HEK293 (cell line): Measurements from ENCODE around the gene RPP25L.
A peak's percentile ranks its signal among the peaks of the same experiment; 100 is the strongest.

Experiments
- CTCF ChIA-PET: fragments of 350-600 bp; formaldehyde crosslinking; extraction: SDS; loops from one replicate; lab custom pipeline; 2021; ENCODE audit warnings: antibody characterized with exemption; lab: Yijun Ruan, JAX
- POLR2A ChIA-PET: fragments of 300-600 bp; formaldehyde crosslinking; extraction: SDS; loops from one replicate; lab custom pipeline; 2020; ENCODE audit warnings: antibody characterized with exemption, inconsistent platforms; lab: Yijun Ruan, JAX
- H3K27ac ChIP-seq: fragments of 200-500 bp; sonication (Bioruptor generic); 2 replicates; pipeline ENCODE4 v1.5.1; 2014; ENCODE audit warnings: low read depth, low read length, control low read depth, inconsistent platforms; ENCODE audit errors: extremely low read depth
- H3K36me3 ChIP-seq, 2 experiments: fragments of 200-500 bp in 1 of 2; sonication (Bioruptor generic) in 1 of 2; 1 replicate in 1 of 2; 2 replicates in 1 of 2; pipeline ENCODE4 v1.5.1; 2014 to 2017; ENCODE audit warnings: inconsistent platforms in 2 of 2, low read length in 2 of 2; ENCODE audit not compliant: control insufficient read depth in 2 of 2, insufficient read depth in 1 of 2
- H3K4me1 ChIP-seq: fragments of 200-500 bp; sonication (Bioruptor generic); 2 replicates; pipeline ENCODE4 v1.5.1; 2014; ENCODE audit warnings: mild to moderate bottlenecking, low read length, inconsistent platforms; ENCODE audit not compliant: control insufficient read depth, insufficient read depth
- H3K4me3 ChIP-seq: 2 replicates; pipeline ENCODE4 v1.5.1; 2011; ENCODE audit warnings: low read depth, mild to moderate bottlenecking, control low read depth, low read length, moderate library complexity
- H3K9me3 ChIP-seq: fragments of 200-500 bp; sonication (Bioruptor generic); 2 replicates; pipeline ENCODE4 v1.5.1; 2014; ENCODE audit warnings: low read depth, low read length, inconsistent platforms; ENCODE audit not compliant: control insufficient read depth, insufficient read depth
- GLI2 ChIP-seq: fragments of 450-650 bp; formaldehyde crosslinking; IDR thresholded peaks from 2 replicates; pipeline ENCODE4; 2017; ENCODE audit warnings: missing biosample characterization, missing genetic modification characterization, low read depth, borderline replicate concordance
- KLF16 ChIP-seq: fragments of 450-650 bp; formaldehyde crosslinking; IDR thresholded peaks from 2 replicates; pipeline ENCODE4 v1.5.1; 2017; ENCODE audit warnings: missing biosample characterization, missing genetic modification characterization
- YY1 ChIP-seq: fragments of 450-650 bp; formaldehyde crosslinking; IDR thresholded peaks from 2 replicates; pipeline ENCODE4 v1.5.1; 2018; ENCODE audit warnings: missing biosample characterization, missing genetic modification characterization
- ZBTB1 ChIP-seq: fragments of 450-650 bp; formaldehyde crosslinking; IDR thresholded peaks from 2 replicates; pipeline ENCODE4 v1.5.1; 2016; ENCODE audit warnings: missing biosample characterization, missing genetic modification characterization
- ZBTB48 ChIP-seq: fragments of 450-650 bp; formaldehyde crosslinking; IDR thresholded peaks from 2 replicates; pipeline ENCODE4 v1.5.1; 2016; ENCODE audit warnings: missing biosample characterization, missing genetic modification characterization
- ZNF175 ChIP-seq: fragments of 450-650 bp; formaldehyde crosslinking; IDR thresholded peaks from 2 replicates; pipeline ENCODE4 v1.5.1; 2016; ENCODE audit warnings: missing biosample characterization, missing genetic modification characterization
- ZNF214 ChIP-seq: fragments of 450-650 bp; formaldehyde crosslinking; IDR thresholded peaks from 2 replicates; pipeline ENCODE4 v1.5.1; 2017; ENCODE audit warnings: missing biosample characterization, mild to moderate bottlenecking, missing genetic modification characterization, borderline replicate concordance
- ZNF239 ChIP-seq: fragments of 450-650 bp; formaldehyde crosslinking; IDR thresholded peaks from 2 replicates; pipeline ENCODE4 v1.5.1; 2016; ENCODE audit warnings: missing biosample characterization, missing genetic modification characterization
- ZNF366 ChIP-seq: fragments of 450-650 bp; formaldehyde crosslinking; conservative IDR thresholded peaks from 2 replicates; pipeline ENCODE4 v1.5.1; 2016; ENCODE audit warnings: missing biosample characterization, missing genetic modification characterization
- ZNF510 ChIP-seq: fragments of 450-650 bp; formaldehyde crosslinking; IDR thresholded peaks from 2 replicates; pipeline ENCODE4 v1.5.1; 2018; ENCODE audit warnings: mild to moderate bottlenecking, missing genetic modification characterization, missing biosample characterization; ENCODE audit not compliant: insufficient replicate concordance
- ZNF514 ChIP-seq: fragments of 450-650 bp; formaldehyde crosslinking; IDR thresholded peaks from 2 replicates; pipeline ENCODE4 v1.5.1; 2016; ENCODE audit warnings: missing biosample characterization, missing genetic modification characterization
- ZNF624 ChIP-seq: fragments of 450-650 bp; formaldehyde crosslinking; IDR thresholded peaks from 2 replicates; pipeline ENCODE4 v1.5.1; 2017; ENCODE audit warnings: missing biosample characterization, missing genetic modification characterization
- ZNF626 ChIP-seq: fragments of 450-650 bp; sonication (Bioruptor Pico); formaldehyde crosslinking; IDR thresholded peaks from 2 replicates; pipeline ENCODE4 v1.5.1; 2018; ENCODE audit warnings: missing biosample characterization, missing genetic modification characterization, inconsistent platforms
- ZNF654 ChIP-seq: fragments of 450-650 bp; formaldehyde crosslinking; IDR thresholded peaks from 2 replicates; pipeline ENCODE4 v1.5.1; 2016; ENCODE audit warnings: low read depth, missing biosample characterization, missing genetic modification characterization
- ZNF768 ChIP-seq: fragments of 450-650 bp; formaldehyde crosslinking; IDR thresholded peaks from 2 replicates; pipeline ENCODE4 v1.5.1; 2018; ENCODE audit warnings: missing biosample characterization, mild to moderate bottlenecking, missing genetic modification characterization
- ZNF777 ChIP-seq: fragments of 450-650 bp; formaldehyde crosslinking; IDR thresholded peaks from 2 replicates; pipeline ENCODE4 v1.5.1; 2017; ENCODE audit warnings: missing biosample characterization, missing genetic modification characterization, borderline replicate concordance
- TF ChIP-seq, protein P1 (sequence below): fragments of 450-650 bp; formaldehyde crosslinking; IDR thresholded peaks from 2 replicates; pipeline ENCODE4 v1.5.1; 2016; ENCODE audit warnings: missing biosample characterization, missing genetic modification characterization
- TF ChIP-seq, protein P2 (sequence below): IDR thresholded peaks from 2 replicates; pipeline ENCODE4 v1.6.1; 2011; ENCODE audit warnings: mild to moderate bottlenecking, low read depth, low read length, borderline replicate concordance

RPP25L gene

DNA sequence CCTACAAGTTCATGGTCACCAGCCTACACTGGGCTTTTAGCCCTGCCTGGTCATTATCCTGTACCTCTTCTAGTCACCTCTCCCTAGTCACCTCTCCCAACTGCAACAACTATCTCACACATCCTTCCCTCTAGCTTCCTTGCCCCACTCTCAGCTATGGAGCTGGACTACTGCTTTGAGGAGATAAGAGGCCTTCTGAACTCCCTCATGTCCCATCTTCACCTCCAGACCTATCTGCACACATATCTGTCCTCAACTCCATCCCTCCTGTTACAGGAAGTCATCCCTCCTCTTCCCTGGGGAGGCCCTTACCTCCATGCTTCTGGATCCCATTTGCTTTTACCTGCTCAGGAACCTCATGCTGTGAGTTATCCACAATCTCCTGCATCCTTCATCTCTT lies 5.7 kb downstream of the RPP25L start:
- no peak for TF ChIP-seq ZNF214
- TF ChIP-seq ZNF777: no peak
- TF ChIP-seq ZNF514 (tag by site-specific recombination): no peak
- TF ChIP-seq, protein P1, sequence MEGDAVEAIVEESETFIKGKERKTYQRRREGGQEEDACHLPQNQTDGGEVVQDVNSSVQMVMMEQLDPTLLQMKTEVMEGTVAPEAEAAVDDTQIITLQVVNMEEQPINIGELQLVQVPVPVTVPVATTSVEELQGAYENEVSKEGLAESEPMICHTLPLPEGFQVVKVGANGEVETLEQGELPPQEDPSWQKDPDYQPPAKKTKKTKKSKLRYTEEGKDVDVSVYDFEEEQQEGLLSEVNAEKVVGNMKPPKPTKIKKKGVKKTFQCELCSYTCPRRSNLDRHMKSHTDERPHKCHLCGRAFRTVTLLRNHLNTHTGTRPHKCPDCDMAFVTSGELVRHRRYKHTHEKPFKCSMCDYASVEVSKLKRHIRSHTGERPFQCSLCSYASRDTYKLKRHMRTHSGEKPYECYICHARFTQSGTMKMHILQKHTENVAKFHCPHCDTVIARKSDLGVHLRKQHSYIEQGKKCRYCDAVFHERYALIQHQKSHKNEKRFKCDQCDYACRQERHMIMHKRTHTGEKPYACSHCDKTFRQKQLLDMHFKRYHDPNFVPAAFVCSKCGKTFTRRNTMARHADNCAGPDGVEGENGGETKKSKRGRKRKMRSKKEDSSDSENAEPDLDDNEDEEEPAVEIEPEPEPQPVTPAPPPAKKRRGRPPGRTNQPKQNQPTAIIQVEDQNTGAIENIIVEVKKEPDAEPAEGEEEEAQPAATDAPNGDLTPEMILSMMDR (tag by site-specific recombination): no peak
- TF ChIP-seq ZNF626 (tag by site-specific recombination): no peak
- TF ChIP-seq GLI2 (tag by site-specific recombination): no peak
- TF ChIP-seq ZNF366 (tag by site-specific recombination): no peak
- TF ChIP-seq ZNF624 (tag by site-specific recombination): no peak
- TF ChIP-seq, protein P2, sequence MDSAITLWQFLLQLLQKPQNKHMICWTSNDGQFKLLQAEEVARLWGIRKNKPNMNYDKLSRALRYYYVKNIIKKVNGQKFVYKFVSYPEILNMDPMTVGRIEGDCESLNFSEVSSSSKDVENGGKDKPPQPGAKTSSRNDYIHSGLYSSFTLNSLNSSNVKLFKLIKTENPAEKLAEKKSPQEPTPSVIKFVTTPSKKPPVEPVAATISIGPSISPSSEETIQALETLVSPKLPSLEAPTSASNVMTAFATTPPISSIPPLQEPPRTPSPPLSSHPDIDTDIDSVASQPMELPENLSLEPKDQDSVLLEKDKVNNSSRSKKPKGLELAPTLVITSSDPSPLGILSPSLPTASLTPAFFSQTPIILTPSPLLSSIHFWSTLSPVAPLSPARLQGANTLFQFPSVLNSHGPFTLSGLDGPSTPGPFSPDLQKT: no peak
- no peak for TF ChIP-seq ZNF510 (tag by site-specific recombination)
- no peak for TF ChIP-seq ZNF768 (tag by site-specific recombination)
- TF ChIP-seq ZBTB1: no peak
- no peak for TF ChIP-seq KLF16 (tag by site-specific recombination)
- TF ChIP-seq ZNF175 (tag by site-specific recombination): no peak
- Histone ChIP-seq H3K27ac (no peak overlapping the region), H3K4me1 (no peaks in the 10 kb centered on the region), H3K4me3 (no peak overlapping the region), H3K9me3 (no peaks in the 10 kb centered on the region), H3K36me3 (peaks cover 0 to 16% of the 10 kb centered on the region in 2 experiments; a peak in 1 of 3 replicates)
- ChIA-PET CTCF (interaction anchor here (0.7 to 6.1 kb wide), 9 partner anchors 11 to 939 kb away, joined by 3 to 105 read pairs (median 6); no protein-coding TSS in a partner anchor), POLR2A (interaction anchor here (1.4 kb wide), 1 partner anchor 202 kb away, joined by 3 read pairs; no protein-coding TSS in a partner anchor)

DNA sequence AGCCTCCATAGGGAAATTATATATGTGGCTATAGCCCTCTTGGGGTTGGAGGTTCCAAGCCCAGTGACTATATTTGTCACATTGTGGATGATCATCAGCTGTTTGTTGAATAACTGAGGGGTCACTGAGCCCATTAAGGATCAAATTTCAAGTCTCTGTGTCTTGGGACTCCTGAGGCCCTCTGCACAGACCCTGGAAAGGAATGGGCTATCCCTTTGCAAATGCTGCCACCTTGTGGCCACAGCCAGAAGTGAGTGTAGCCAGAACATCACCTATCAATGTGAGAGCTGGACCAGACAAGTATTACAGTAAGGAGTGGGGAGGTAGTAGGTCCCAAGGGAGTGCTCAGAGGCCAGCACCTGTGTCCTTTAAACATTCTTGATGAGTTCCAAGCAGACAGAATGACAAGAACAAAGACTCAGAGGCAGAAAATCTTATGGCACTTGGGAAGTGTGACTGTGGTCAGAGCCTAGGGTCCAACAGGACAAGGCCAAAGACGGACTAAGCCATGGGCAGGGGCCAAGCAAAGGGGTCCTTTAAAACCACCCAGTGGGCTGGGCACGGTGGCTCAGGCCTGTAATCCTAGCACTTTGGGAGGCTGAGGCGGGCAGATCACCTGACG lies 8.2 kb downstream of the RPP25L start:
- peak; percentile 29; the same call in 1 of the 2 replicates for TF ChIP-seq ZBTB48
- 0 out of 2 replicates have a peak, but pooled peaks have one; percentile 18 for TF ChIP-seq YY1 (tag by site-specific recombination)
- TF ChIP-seq ZNF654 (tag by site-specific recombination): peak; percentile 87
- no peak for TF ChIP-seq ZNF239 (tag by site-specific recombination)
- TF ChIP-seq ZNF175 (tag by site-specific recombination): no peak
- TF ChIP-seq, protein P1 (tag by site-specific recombination): peak; percentile 77
- POLR2A ChIA-PET: interaction anchor here (1.3 kb wide), 1 partner anchor 16 kb away, joined by 3 read pairs; the partner anchor contains the start of gene DCTN3
- no peaks in the 10 kb centered on the region for H3K9me3 ChIP-seq

More for the DNA sequence above, 8.2 kb downstream of the RPP25L start:
- Histone ChIP-seq H3K27ac (no peak overlapping the region), H3K4me1 (no peaks in the 10 kb centered on the region), H3K4me3 (no peak overlapping the region), H3K36me3 (no peaks in the 10 kb centered on the region)
- CTCF ChIA-PET: interaction anchor here (0.5 to 6.1 kb wide), 56 partner anchors 10 to 1230 kb away, joined by 3 to 105 read pairs (median 5); partner anchors contain the start of genes ARID3C, DCTN3, MYORG and SIGMAR1
